Peyer's patch (tissue), 4 donors: ENCODE data around the gene RPGRIP1L. TPM values are rescaled to one million over a fixed set of nuclear protein-coding genes. Genes with fewer than 3 reads are reported as not detected.
"Not testable (repeated sequence)": the region's sequence is repeated elsewhere in the genome, so short reads cannot be mapped to it uniquely, and the experiment has no call there.

Source experiments
- DNase-seq, 3 donors: peaks; one replicate each; pipeline ENCODE4 v3.0.0-alpha.2; 2017 to 2019
- H3K27ac ChIP-seq, 4 donors: fragments of 200-600 bp; sonication (generic); one replicate each; pipeline ENCODE4 v1.5.1; 2016 to 2019
- H3K27me3 ChIP-seq, 2 donors: fragments of 200-600 bp; sonication (generic); one replicate each; pipeline ENCODE4 v1.5.1; 2019
- H3K36me3 ChIP-seq, 3 donors: fragments of 200-600 bp; sonication (generic); one replicate each; pipeline ENCODE4 v1.5.1; 2016 to 2019
- H3K4me1 ChIP-seq, 4 donors: fragments of 200-600 bp; sonication (generic); one replicate each; pipeline ENCODE4 v1.5.1; 2016 to 2019
- H3K4me3 ChIP-seq, 4 donors: fragments of 200-600 bp; sonication (generic); 1 replicate in 3 of 4; 2 replicates in 1 of 4; pipeline ENCODE4 v1.5.1; 2016 to 2019; ENCODE audit warnings: mild to moderate bottlenecking in 1 of 4
- H3K9me3 ChIP-seq, 4 donors: fragments of 200-600 bp; sonication (generic); one replicate each; pipeline ENCODE4 v1.5.1; 2016 to 2019; ENCODE audit warnings: mild to moderate bottlenecking in 1 of 4
- POLR2A ChIP-seq, 2 donors: fragments of 450-650 bp; IDR thresholded peaks; one replicate each; pipeline ENCODE4 v1.5.1; 2017; ENCODE audit warnings: antibody characterized with exemption in 2 of 2, mild to moderate bottlenecking in 2 of 2, moderate library complexity in 2 of 2
- total RNA-seq, 4 donors: library from RNA; depleted of rRNA; stranded (reverse); fragments of >200 nt; gene quantifications; one replicate each; pipeline ENCODE4 v1.1.0, GENCODE V29; 2016
- TF ChIP-seq, protein P1 (sequence below), 6 experiments: fragments of 450-650 bp in 4 of 6; fragments of 200-600 bp in 2 of 6; sonication (generic) in 1 of 6; IDR thresholded peaks; one replicate each; pipeline ENCODE4 v1.5.1; 2017 to 2019; ENCODE audit warnings: antibody characterized with exemption in 6 of 6, mild to moderate bottlenecking in 3 of 6, moderate library complexity in 1 of 6

RPGRIP1L gene
- total RNA-seq, 4 donors from 2014 or later, result 1.1 to 9.1 (median 3.3) TPM

DNA sequence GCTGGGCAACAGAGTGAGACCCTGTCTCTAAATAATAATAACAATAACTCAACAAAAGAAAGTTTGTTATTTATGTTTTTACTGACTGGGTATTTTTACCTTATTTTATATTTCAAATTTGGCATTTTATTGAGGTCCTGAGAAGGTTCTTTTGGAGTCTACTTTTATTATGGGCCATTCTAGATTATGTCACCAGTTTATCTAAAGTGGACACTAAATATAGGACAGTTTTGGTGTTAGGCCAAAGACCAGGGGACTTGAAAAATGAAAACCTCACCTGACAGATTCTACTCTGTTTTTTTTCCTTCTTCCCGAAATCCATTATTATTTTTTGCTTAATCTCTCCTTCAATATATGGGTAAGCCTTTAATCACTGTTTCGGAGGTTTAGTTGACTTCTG, 8.4 kb upstream of the RPGRIP1L start:
- no peak overlapping the region for H3K27ac ChIP-seq
- H3K27me3 ChIP-seq, result no peaks in the 10 kb centered on the region
- H3K36me3 ChIP-seq, result no peaks in the 10 kb centered on the region
- H3K4me3 ChIP-seq, result no peak overlapping the region
- no peak for DNase-seq
- no peaks in the 10 kb centered on the region for H3K9me3 ChIP-seq
- peaks cover 0 to 19% (median 0%) of the 10 kb centered on the region in 4 donors for H3K4me1 ChIP-seq
- TF ChIP-seq POLR2A (IDR thresholded peaks at IDR 0.05), result no peak
- TF ChIP-seq, protein P1, sequence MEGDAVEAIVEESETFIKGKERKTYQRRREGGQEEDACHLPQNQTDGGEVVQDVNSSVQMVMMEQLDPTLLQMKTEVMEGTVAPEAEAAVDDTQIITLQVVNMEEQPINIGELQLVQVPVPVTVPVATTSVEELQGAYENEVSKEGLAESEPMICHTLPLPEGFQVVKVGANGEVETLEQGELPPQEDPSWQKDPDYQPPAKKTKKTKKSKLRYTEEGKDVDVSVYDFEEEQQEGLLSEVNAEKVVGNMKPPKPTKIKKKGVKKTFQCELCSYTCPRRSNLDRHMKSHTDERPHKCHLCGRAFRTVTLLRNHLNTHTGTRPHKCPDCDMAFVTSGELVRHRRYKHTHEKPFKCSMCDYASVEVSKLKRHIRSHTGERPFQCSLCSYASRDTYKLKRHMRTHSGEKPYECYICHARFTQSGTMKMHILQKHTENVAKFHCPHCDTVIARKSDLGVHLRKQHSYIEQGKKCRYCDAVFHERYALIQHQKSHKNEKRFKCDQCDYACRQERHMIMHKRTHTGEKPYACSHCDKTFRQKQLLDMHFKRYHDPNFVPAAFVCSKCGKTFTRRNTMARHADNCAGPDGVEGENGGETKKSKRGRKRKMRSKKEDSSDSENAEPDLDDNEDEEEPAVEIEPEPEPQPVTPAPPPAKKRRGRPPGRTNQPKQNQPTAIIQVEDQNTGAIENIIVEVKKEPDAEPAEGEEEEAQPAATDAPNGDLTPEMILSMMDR (IDR thresholded peaks at IDR 0.05), result no peak

DNA sequence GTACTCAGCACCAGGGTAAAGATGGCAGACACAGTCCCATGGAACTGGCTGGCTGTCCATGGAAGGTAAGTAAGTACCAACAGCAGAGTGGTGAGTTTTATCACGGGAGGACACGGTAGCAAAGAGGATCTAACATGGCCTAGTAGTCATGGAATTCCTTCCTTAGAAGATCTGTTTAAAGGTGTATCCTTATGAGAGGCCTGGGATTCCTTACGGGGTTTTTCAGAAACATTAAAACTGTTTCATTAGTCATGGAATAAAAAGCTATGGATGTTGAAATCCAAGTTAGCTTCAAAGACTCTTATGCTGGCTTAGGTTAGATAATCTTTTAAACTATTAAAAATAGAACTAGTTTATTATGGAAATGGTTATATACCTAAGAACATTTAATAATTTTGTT, 7.7 kb upstream of the RPGRIP1L start:
- no peaks in the 10 kb centered on the region for H3K36me3 ChIP-seq
- no peak overlapping the region for H3K27ac ChIP-seq
- no peaks in the 10 kb centered on the region for H3K27me3 ChIP-seq
- H3K9me3 ChIP-seq, result no peaks in the 10 kb centered on the region
- no peak for DNase-seq
- TF ChIP-seq POLR2A (IDR thresholded peaks at IDR 0.05), result no peak
- TF ChIP-seq, protein P1 (IDR thresholded peaks at IDR 0.05), result no peak
- H3K4me1 ChIP-seq, result peaks cover 0 to 19% (median 0%) of the 10 kb centered on the region in 4 donors
- no peak overlapping the region for H3K4me3 ChIP-seq

DNA sequence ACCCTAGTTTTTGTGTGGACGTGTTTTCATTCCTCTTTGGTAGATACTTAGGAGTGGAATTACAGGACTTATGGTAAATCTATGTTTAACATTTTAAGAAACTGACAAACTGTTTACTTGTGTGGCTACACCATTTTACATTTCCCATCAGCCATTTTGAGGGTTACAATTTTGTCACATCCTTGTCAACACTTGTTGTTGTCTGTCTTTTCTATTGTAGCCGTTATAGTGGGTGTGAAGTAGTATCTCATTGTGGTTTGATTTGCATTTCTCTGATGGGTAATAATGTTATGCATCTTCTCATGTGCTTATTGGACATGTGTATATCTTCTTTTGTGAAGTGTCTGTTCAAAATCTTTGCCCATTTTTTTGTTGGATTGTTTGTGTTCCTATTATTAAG, 4.8 kb upstream of the RPGRIP1L start:
- no peaks in the 10 kb centered on the region for H3K36me3 ChIP-seq
- no peaks in the 10 kb centered on the region for H3K9me3 ChIP-seq
- no peaks in the 10 kb centered on the region for H3K27me3 ChIP-seq
- H3K4me1 ChIP-seq, result peaks cover 0 to 20% (median 2%) of the 10 kb centered on the region in 4 donors
- no peak overlapping the region for H3K4me3 ChIP-seq
- TF ChIP-seq POLR2A (IDR thresholded peaks at IDR 0.05), result no peak
- TF ChIP-seq, protein P1 (IDR thresholded peaks at IDR 0.05), result no peak
- no peak for DNase-seq
- no peak overlapping the region for H3K27ac ChIP-seq

DNA sequence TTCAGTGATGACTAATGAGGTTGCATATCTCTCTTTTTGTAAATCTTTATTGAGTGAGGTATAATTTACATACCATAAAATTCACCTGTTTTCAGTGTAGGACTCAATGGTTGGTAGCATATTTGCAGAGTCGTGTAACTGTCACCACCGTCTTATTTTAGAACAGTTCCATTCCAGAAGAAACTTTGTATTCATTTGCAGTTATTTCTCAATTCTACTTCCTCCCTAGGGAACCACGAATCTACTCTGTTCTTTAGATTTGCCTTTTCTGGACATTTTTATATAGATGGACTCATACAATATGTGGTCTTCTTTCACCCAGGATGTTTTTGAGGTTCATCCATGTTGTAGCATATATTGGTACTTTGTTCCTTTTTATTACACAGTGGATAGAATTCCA, 4.0 kb upstream of the RPGRIP1L start:
- no peaks in the 10 kb centered on the region for H3K9me3 ChIP-seq
- no peak for TF ChIP-seq POLR2A (IDR thresholded peaks at IDR 0.05)
- TF ChIP-seq, protein P1 (IDR thresholded peaks at IDR 0.05), result no peak
- no peak overlapping the region for H3K27ac ChIP-seq
- no peak overlapping the region for H3K4me3 ChIP-seq
- peaks cover 0 to 22% (median 4%) of the 10 kb centered on the region in 4 donors for H3K4me1 ChIP-seq
- H3K36me3 ChIP-seq, result no peaks in the 10 kb centered on the region
- no peak for DNase-seq
- no peaks in the 10 kb centered on the region for H3K27me3 ChIP-seq

DNA sequence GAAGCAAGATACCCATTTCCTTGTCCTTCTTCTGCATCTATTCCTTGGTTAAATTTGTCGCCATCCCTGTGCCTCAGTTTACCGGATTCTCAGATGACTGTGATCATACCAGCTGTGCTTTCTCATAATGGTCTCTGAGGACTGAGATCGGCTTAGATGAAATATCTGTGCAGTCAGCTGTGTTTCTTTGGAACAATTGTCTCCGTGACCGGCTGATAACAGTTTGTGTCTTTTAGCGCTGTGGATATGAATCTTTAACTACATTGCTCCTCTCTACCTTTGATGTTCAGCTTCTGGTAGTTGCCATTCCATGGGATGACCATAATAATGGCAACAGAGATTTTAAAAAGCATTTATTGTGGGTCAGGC, 770 bp upstream of the RPGRIP1L start:
- Histone ChIP-seq H3K9me3 (no peaks in the 10 kb centered on the region), H3K4me3 (peak overlapping the region; percentile 55 to 72 (median 59)), H3K27ac (peak overlapping the region; percentile 28 to 70 (median 50)), H3K27me3 (no peaks in the 10 kb centered on the region), H3K36me3 (no peaks in the 10 kb centered on the region), H3K4me1 (peaks cover 0 to 19% (median 4%) of the 10 kb centered on the region in 4 donors)
- no peak for DNase-seq
- TF ChIP-seq, protein P1 (IDR thresholded peaks at IDR 0.05), result no peak
- no peak for TF ChIP-seq POLR2A (IDR thresholded peaks at IDR 0.05)

DNA sequence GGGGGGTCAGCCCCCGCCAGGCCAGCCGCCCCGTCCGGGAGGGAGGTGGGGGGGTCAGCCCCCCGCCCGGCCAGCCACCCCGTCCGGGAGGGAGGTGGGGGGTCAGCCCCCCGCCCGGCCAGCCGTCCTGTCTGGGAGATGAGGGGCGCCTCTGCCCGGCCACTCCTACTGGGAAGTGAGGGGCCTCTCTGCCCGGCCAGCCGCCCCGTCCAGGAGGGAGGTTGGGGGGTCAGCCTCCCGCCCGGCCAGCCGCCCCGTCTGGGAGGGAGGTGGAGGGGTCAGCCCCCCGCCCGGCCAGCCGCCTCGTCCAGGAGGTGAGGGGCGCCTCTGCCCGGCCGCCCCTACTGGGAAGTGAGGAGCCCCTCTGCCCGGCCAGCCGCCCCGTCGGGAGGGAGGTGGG, 5.4 kb downstream of the RPGRIP1L start:
- H3K9me3 ChIP-seq, DNase-seq, H3K27ac ChIP-seq, H3K4me1 ChIP-seq, H3K27me3 ChIP-seq, H3K4me3 ChIP-seq, H3K36me3 ChIP-seq: not testable (repeated sequence)
